Pancreas (tissue), 10 donors: Measurements from ENCODE around the gene SH3TC1. TPM values are rescaled to one million over a fixed set of nuclear protein-coding genes. Genes with fewer than 3 reads are reported as not detected.

Experiments
- ATAC-seq, 4 donors: fragments of 200-7000 bp; cut with Tn5 transposase; one replicate each; pipeline versions ENCODE4 v1.8.0 to v1.9.1; 2020; ENCODE audit warnings: mild to moderate bottlenecking in 4 of 4, moderate library complexity in 4 of 4
- DNase-seq, 6 donors: peaks; one replicate each; pipeline ENCODE4 v3.0.0-alpha.2; 2020
- FAIRE-seq: peaks from 2 replicates; lab custom pipeline; 2012; peaks lifted over from hg19 to GRCh38; lab: Jason Lieb, UNC
- H3K27ac ChIP-seq, 4 donors: fragments of 200-600 bp; sonication (generic); 1 replicate in 3 of 4; 2 replicates in 1 of 4; pipeline versions ENCODE4 v1.5.0 to v1.8.0; 2020
- H3K27me3 ChIP-seq, 4 donors: fragments of 200-600 bp; one replicate each; pipeline ENCODE4 v1.8.0; 2021
- H3K36me3 ChIP-seq, 3 donors: fragments of 200-600 bp; sonication (generic) in 1 of 3; one replicate each; pipeline versions ENCODE4 v1.5.0 to v1.8.0; 2020 to 2021
- H3K4me1 ChIP-seq, 3 donors: fragments of 200-600 bp; one replicate each; pipeline ENCODE4 v1.8.0; 2021
- H3K4me3 ChIP-seq, 4 donors: fragments of 200-600 bp; sonication (generic) in 2 of 4; one replicate each; pipeline versions ENCODE4 v1.5.0 to v1.8.0; 2020 to 2021
- H3K9me3 ChIP-seq, 4 donors: fragments of 200-600 bp; one replicate each; pipeline ENCODE4 v1.8.0; 2021
- WGBS, 2 donors: extraction: QIAGEN DNeasy Blood & Tissue Kit; methylation state at CpG; one replicate each; pipeline ENCODE4 v1.1.7; 2013; 5-methylcytosine and 5-hydroxymethylcytosine counted together
- intact Hi-C, 3 donors: fragments of 100-400 bp; cut with DNase I; formaldehyde crosslinking; loops; one replicate each; pipeline versions ENCODE4 v1.11.1 to v1.14.2; 2022
- polyA plus RNA-seq, 2 donors: library from polyadenylated mRNA; stranded (reverse); fragments of 200-250 nt; gene quantifications; one replicate each; pipeline ENCODE4 v1.2.3, GENCODE V29; 2013
- total RNA-seq, 6 donors: library from RNA; stranded (reverse); fragmentation: NEBNext Ultra II Directional in 4 of 6; extraction: Animal tissue kit (Norgen Biotek cat#: 25700) in 4 of 6; gene quantifications; one replicate each; pipeline versions ENCODE4 v1.2.1 to v1.2.4, GENCODE V29; 2021 to 2023
- TF ChIP-seq, protein P1 (sequence below), 4 donors: fragments of 200-600 bp; sonication (generic) in 3 of 4; IDR thresholded peaks; one replicate each; pipeline versions ENCODE4 v1.5.0 to v1.8.0; 2021; ENCODE audit warnings: antibody characterized with exemption in 4 of 4
- donor health status: healthy with polysubstance abuse.
- donor health status: DM: no; HTN: no; CAD: no; lungs with moderate emphysema.
- donor health status: DM: no; HTN: no; CAD: no.
- donor health status: control.
- donor health status: control.
- donor health status: Bipolar disorder and iron deficiency.
- donor health status: DM: yes; HTN: yes; CAD: no.
- donor health status: DM: no; HTN: no; CAD: no.
- donor health status: DM: no; HTN: no; CAD: no.
- donor health status: DM: yes; HTN: yes; CAD: no.

The SH3TC1 gene
- total and polyA plus RNA-seq, 8 donors, result 12.5 to 28.0 (median 19.6) TPM

- no peaks in the 10 kb centered on the region for H3K9me3 ChIP-seq
- DNase-seq (peak in 1 of 6 donors; percentile 2), FAIRE-seq (no peak), ATAC-seq (no peak)
- H3K36me3 ChIP-seq, result no peaks in the 10 kb centered on the region
- no peaks in the 10 kb centered on the region for H3K27me3 ChIP-seq
- H3K27ac ChIP-seq, result no peak overlapping the region
- TF ChIP-seq, protein P1, sequence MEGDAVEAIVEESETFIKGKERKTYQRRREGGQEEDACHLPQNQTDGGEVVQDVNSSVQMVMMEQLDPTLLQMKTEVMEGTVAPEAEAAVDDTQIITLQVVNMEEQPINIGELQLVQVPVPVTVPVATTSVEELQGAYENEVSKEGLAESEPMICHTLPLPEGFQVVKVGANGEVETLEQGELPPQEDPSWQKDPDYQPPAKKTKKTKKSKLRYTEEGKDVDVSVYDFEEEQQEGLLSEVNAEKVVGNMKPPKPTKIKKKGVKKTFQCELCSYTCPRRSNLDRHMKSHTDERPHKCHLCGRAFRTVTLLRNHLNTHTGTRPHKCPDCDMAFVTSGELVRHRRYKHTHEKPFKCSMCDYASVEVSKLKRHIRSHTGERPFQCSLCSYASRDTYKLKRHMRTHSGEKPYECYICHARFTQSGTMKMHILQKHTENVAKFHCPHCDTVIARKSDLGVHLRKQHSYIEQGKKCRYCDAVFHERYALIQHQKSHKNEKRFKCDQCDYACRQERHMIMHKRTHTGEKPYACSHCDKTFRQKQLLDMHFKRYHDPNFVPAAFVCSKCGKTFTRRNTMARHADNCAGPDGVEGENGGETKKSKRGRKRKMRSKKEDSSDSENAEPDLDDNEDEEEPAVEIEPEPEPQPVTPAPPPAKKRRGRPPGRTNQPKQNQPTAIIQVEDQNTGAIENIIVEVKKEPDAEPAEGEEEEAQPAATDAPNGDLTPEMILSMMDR (IDR thresholded peaks at IDR 0.05), result no peak
- no peaks in the 10 kb centered on the region for H3K4me1 ChIP-seq
- WGBS, 2 donors, result 69 to 70% methylated on average over 11 of the region's 11 CpGs
- intact Hi-C loops, result no loop called here
- no peak overlapping the region for H3K4me3 ChIP-seq
Measured at GRCh38 chr4:8259743-8260430, 60.8 kb downstream of the SH3TC1 start.

DNA sequence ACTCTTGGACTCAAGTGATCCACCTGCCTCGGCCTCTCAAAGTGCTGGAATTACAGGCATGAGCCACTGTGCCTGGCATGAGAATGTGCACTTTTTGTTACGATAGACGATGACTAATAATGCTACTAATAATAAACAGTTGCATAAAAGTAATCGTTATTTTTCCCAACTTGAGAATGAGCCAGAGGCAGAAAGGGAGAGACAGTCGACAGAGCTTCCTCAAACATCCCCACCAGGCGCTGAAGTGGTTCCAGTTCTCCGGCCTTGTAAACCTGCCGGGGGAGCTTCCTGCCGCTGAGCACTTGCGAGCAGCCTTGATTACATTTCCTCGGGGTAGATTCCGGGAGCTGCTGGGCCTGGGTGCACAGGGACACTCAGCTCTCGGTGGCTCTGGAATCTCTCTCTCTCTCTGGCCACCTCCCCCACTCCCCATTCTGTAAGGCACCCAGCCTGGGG lies 61.6 kb downstream of the SH3TC1 start:
- Histone ChIP-seq H3K4me3 (no peak overlapping the region), H3K27ac (no peak overlapping the region), H3K9me3 (no peaks in the 10 kb centered on the region), H3K27me3 (no peaks in the 10 kb centered on the region), H3K36me3 (no peaks in the 10 kb centered on the region), H3K4me1 (no peaks in the 10 kb centered on the region)
- 32 to 57% methylated on average over 13 of the region's 13 CpGs for WGBS, 2 donors
- TF ChIP-seq, protein P1 (IDR thresholded peaks at IDR 0.05), result no peak
- intact Hi-C loops, result no loop called here
- FAIRE-seq (no peak), DNase-seq (peak in 1 of 6 donors; percentile 4), ATAC-seq (peak in 3 of 4 donors; percentile 24 to 50 (median 25))

DNA sequence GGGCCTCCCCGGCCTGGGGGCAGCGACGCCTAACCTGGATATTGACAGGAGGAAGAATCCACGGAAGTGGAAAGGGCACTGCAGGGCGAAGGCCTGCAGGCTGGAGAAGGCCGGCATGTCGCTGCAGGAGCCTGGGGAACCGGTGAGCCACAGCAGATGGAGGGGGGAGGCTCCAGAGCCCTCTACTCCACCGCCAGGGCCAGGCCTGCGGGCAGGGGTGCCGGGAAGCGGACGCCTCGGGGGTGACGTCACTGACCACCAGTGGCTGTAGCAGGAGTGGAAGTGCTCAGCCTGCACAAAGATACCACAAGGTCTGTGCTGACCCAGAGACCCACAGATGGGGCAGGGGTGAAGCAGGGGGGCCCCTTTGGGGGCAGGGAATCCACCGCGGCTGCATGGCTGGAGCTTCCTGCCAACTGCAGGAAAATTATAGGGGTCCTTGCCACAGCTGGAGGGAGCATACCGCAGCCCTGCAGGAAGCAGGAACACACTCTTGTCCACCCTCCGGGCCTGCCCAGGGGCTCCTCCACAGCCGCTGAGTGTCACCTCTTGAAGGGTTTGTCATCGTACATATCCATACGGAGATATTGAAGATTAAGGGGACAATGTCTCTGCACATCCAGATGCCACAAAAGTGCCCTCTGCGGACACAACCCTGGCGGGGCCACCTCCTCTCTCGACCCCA lies 62.9 kb downstream of the SH3TC1 start:
- H3K27ac ChIP-seq, result no peak overlapping the region
- intact Hi-C loops, result no loop called here
- H3K36me3 ChIP-seq, result no peaks in the 10 kb centered on the region
- ATAC-seq (peak in 2 of 4 donors; percentile 18 to 69), DNase-seq (no peak), FAIRE-seq (no peak)
- TF ChIP-seq, protein P1 (IDR thresholded peaks at IDR 0.05), result no peak
- H3K4me3 ChIP-seq, result no peak overlapping the region
- no peaks in the 10 kb centered on the region for H3K9me3 ChIP-seq
- H3K27me3 ChIP-seq, result no peaks in the 10 kb centered on the region
- H3K4me1 ChIP-seq, result no peaks in the 10 kb centered on the region
- 83 to 84% methylated on average over 25 of the region's 25 CpGs for WGBS, 2 donors

GRCh38 chr4:8262637-8263322 lies 63.7 kb downstream of the SH3TC1 start:
- Histone ChIP-seq H3K27ac (no peak overlapping the region), H3K4me3 (no peak overlapping the region), H3K27me3 (no peaks in the 10 kb centered on the region), H3K36me3 (no peaks in the 10 kb centered on the region), H3K4me1 (no peaks in the 10 kb centered on the region), H3K9me3 (no peaks in the 10 kb centered on the region)
- TF ChIP-seq, protein P1 (IDR thresholded peaks at IDR 0.05), result no peak
- ATAC-seq (no peak), DNase-seq (peak in 1 of 6 donors; percentile 66), FAIRE-seq (no peak)
- intact Hi-C loops, result no loop called here
- WGBS, 2 donors, result 67 to 81% methylated on average over 23 of the region's 23 CpGs
